K562 (cell line): ENCODE data around the gene EPHB1. TPM values are rescaled to one million over a fixed set of nuclear protein-coding genes. Genes with fewer than 3 reads are reported as not detected.

Experiments
- polyA plus RNA-seq, 8 experiments: library from polyadenylated mRNA; depleted of rRNA in 4 of 8; stranded (reverse) in 5 of 8; unstranded in 3 of 8; fragments of >200 nt; fragmentation: Nextera tagmentation in 2 of 8; fragmentation: Illumina TruSeq in 1 of 8; extraction: Ambion mirVana in 2 of 8; extraction: Trizol in 1 of 8; gene quantifications; 2 replicates each; pipeline versions ENCODE4 v1.2.1 to v1.2.3, GENCODE V29; 2011 to 2014; ENCODE audit warnings: inconsistent platforms in 1 of 8, missing spikeins in 1 of 8
- total RNA-seq, 7 experiments: library from RNA; depleted of rRNA in 6 of 7; stranded (reverse); fragments of >200 nt in 6 of 7; fragmentation: Illumina TruSeq in 2 of 7; extraction: Trizol in 2 of 7; gene quantifications; 2 replicates each; pipeline versions ENCODE4 v1.2.1 to v1.2.3, GENCODE V29; 2011 to 2021; ENCODE audit warnings: low replicate concordance in 1 of 7
- TF ChIP-seq, protein P1 (sequence below): fragments of 200-600 bp; sonication (generic); IDR thresholded peaks from one replicate; pipeline ENCODE4 v1.6.1; 2012; ENCODE audit warnings: mild to moderate bottlenecking, low read depth, low read length, inconsistent platforms

Gene EPHB1
- total and polyA plus RNA-seq, 9 of the 15 experiments (the other 6 are each of a cell fraction or from before 2014, with no cell fraction given) = 0.29 TPM; not detected in 8

DNA sequence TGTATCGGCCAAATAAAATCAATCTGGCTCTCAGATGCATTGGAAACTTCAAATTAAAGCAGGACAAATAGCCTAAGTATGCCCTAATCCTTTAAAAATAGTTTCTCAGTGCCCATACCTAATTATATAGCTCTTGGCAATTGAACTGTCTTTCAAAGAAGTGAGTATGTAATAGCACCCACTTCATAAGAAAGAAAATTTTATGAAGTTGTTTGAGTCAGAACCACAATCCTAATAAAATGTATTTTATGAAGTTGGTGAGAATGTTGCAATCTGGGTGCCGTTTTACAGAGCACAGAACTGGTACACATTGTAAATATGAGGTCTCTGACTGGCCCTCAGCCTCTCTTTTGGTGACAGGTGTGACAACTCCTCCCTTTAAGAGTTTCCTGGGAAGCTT, 45.4 kb downstream of the EPHB1 start (continued):
- TF ChIP-seq, protein P1, sequence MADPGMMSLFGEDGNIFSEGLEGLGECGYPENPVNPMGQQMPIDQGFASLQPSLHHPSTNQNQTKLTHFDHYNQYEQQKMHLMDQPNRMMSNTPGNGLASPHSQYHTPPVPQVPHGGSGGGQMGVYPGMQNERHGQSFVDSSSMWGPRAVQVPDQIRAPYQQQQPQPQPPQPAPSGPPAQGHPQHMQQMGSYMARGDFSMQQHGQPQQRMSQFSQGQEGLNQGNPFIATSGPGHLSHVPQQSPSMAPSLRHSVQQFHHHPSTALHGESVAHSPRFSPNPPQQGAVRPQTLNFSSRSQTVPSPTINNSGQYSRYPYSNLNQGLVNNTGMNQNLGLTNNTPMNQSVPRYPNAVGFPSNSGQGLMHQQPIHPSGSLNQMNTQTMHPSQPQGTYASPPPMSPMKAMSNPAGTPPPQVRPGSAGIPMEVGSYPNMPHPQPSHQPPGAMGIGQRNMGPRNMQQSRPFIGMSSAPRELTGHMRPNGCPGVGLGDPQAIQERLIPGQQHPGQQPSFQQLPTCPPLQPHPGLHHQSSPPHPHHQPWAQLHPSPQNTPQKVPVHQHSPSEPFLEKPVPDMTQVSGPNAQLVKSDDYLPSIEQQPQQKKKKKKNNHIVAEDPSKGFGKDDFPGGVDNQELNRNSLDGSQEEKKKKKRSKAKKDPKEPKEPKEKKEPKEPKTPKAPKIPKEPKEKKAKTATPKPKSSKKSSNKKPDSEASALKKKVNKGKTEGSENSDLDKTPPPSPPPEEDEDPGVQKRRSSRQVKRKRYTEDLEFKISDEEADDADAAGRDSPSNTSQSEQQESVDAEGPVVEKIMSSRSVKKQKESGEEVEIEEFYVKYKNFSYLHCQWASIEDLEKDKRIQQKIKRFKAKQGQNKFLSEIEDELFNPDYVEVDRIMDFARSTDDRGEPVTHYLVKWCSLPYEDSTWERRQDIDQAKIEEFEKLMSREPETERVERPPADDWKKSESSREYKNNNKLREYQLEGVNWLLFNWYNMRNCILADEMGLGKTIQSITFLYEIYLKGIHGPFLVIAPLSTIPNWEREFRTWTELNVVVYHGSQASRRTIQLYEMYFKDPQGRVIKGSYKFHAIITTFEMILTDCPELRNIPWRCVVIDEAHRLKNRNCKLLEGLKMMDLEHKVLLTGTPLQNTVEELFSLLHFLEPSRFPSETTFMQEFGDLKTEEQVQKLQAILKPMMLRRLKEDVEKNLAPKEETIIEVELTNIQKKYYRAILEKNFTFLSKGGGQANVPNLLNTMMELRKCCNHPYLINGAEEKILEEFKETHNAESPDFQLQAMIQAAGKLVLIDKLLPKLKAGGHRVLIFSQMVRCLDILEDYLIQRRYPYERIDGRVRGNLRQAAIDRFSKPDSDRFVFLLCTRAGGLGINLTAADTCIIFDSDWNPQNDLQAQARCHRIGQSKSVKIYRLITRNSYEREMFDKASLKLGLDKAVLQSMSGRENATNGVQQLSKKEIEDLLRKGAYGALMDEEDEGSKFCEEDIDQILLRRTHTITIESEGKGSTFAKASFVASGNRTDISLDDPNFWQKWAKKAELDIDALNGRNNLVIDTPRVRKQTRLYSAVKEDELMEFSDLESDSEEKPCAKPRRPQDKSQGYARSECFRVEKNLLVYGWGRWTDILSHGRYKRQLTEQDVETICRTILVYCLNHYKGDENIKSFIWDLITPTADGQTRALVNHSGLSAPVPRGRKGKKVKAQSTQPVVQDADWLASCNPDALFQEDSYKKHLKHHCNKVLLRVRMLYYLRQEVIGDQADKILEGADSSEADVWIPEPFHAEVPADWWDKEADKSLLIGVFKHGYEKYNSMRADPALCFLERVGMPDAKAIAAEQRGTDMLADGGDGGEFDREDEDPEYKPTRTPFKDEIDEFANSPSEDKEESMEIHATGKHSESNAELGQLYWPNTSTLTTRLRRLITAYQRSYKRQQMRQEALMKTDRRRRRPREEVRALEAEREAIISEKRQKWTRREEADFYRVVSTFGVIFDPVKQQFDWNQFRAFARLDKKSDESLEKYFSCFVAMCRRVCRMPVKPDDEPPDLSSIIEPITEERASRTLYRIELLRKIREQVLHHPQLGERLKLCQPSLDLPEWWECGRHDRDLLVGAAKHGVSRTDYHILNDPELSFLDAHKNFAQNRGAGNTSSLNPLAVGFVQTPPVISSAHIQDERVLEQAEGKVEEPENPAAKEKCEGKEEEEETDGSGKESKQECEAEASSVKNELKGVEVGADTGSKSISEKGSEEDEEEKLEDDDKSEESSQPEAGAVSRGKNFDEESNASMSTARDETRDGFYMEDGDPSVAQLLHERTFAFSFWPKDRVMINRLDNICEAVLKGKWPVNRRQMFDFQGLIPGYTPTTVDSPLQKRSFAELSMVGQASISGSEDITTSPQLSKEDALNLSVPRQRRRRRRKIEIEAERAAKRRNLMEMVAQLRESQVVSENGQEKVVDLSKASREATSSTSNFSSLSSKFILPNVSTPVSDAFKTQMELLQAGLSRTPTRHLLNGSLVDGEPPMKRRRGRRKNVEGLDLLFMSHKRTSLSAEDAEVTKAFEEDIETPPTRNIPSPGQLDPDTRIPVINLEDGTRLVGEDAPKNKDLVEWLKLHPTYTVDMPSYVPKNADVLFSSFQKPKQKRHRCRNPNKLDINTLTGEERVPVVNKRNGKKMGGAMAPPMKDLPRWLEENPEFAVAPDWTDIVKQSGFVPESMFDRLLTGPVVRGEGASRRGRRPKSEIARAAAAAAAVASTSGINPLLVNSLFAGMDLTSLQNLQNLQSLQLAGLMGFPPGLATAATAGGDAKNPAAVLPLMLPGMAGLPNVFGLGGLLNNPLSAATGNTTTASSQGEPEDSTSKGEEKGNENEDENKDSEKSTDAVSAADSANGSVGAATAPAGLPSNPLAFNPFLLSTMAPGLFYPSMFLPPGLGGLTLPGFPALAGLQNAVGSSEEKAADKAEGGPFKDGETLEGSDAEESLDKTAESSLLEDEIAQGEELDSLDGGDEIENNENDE = no peak
